GM13976 (cell line): ENCODE data around the gene NFX1.

ENCODE experiments used
- DNase-seq: peaks from one replicate; pipeline ENCODE4 v3.0.0; 2012; ENCODE audit warnings: low spot score
- in situ Hi-C: fragments of 300-500 bp; cut with MboI; formaldehyde crosslinking; loops from one replicate; pipeline ENCODE4 v1.12.0; 2022; ENCODE audit warnings: low sequenced_read_pairs, mixed read lengths, inconsistent platforms; ENCODE audit not compliant: unreplicated experiment
- TF ChIP-seq, protein P1 (sequence below): IDR thresholded peaks from 2 replicates; pipeline ENCODE4 v1.5.1; 2012; ENCODE audit warnings: borderline replicate concordance, mild to moderate bottlenecking; ENCODE audit not compliant: insufficient read depth; ENCODE audit errors: extremely low read depth, missing control alignments, control extremely low read depth

The NFX1 gene

GRCh38 chr9:33290247-33291030 lies at the start of gene NFX1:
TSS of gene NFX1 (plus strand) at chr9:33290516. CDS start at chr9:33290573, 57 bp downstream.
- TF ChIP-seq, protein P1, sequence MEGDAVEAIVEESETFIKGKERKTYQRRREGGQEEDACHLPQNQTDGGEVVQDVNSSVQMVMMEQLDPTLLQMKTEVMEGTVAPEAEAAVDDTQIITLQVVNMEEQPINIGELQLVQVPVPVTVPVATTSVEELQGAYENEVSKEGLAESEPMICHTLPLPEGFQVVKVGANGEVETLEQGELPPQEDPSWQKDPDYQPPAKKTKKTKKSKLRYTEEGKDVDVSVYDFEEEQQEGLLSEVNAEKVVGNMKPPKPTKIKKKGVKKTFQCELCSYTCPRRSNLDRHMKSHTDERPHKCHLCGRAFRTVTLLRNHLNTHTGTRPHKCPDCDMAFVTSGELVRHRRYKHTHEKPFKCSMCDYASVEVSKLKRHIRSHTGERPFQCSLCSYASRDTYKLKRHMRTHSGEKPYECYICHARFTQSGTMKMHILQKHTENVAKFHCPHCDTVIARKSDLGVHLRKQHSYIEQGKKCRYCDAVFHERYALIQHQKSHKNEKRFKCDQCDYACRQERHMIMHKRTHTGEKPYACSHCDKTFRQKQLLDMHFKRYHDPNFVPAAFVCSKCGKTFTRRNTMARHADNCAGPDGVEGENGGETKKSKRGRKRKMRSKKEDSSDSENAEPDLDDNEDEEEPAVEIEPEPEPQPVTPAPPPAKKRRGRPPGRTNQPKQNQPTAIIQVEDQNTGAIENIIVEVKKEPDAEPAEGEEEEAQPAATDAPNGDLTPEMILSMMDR, result no peak
- DNase-seq, result peak; percentile 96
- in situ Hi-C loops, result no loop called here

GRCh38 chr9:33241298-33241697 lies 49.0 kb upstream of the NFX1 start:
- TF ChIP-seq, protein P1, result no peak

DNA sequence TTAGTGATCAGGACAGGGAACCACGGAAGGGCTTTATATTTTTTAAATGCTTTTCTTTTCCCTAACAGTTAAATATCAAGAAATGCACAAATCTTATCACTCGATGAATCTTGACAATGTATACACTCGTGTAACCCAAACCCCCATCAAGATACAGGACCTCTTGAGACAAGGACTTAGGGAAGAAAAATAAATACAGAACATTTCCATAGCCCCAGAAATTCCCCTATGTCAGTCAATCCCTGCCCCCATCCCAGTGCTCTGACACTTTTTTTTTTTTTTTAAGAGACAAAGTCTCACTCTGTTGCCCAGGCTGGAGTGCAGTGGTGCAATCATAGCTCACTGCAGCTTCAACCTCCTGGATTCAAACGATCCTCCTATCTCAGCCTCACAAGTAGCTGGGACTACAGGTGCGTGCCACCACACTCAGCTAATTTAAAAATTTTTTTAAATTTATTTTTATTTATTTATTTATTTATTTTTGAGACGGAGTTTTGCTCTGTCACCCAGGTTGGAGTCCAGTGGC lies 47.6 kb upstream of the NFX1 start:
- in situ Hi-C loops, result no loop called here
- TF ChIP-seq, protein P1, result no peak
- DNase-seq, result no peak

More at GRCh38 chr9:33241298-33241697, 49.0 kb upstream of the NFX1 start:
- in situ Hi-C loops, result no loop called here
- DNase-seq, result no peak

DNA sequence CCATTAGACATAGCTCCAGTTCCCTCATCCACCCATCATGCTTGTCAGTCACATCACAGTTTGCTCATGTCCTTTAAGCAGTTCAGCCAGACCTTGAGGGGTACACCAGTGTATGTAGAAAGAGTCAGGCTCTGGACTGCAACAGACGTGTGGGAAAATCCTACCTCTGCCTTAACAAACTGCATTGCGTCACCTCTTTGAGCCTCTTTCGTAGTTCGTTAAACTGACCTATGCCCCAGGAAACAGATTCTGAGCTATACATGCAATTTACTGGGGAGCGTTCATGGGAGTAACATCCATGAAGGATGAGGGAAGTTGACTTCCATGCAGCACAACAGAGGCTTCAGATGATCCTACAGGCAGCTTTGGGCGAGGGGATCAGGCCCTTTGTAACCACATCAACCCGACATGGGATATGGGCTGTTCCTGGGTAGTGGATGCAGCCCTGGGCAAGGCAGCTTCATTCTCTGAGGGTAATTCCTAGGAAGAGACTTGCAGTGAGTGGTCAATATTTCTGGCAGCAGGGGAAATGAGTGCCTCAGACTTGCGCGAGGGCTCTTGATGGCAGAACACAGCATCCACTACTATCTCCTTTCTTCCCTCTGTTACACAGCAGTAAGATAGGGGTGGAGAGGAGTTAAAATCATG lies 46.1 kb upstream of the NFX1 start:
- TF ChIP-seq, protein P1, result no peak
- DNase-seq, result no peak
- in situ Hi-C loops, result no loop called here

DNA sequence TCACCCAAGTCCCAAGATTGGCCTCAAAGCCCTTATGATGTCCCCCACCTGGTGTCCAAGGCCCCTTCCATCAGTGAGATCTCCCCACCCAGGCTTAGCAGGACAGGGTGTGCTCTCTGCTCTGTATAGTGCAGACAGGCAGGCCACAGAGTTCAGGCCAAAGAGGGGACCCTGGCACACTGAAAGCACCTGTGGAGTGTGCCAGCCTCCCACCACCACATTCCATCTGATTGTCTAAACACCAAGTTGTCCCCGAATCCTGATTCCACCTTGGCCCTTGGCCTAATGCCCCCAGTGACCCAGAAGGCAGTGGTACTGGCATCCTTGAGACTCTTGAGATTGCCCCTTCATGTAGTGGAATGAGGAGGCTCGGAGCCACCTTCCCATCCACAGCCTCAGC lies 45.0 kb upstream of the NFX1 start:
- TF ChIP-seq, protein P1, result no peak
- in situ Hi-C loops, result no loop called here
- no peak for DNase-seq

DNA sequence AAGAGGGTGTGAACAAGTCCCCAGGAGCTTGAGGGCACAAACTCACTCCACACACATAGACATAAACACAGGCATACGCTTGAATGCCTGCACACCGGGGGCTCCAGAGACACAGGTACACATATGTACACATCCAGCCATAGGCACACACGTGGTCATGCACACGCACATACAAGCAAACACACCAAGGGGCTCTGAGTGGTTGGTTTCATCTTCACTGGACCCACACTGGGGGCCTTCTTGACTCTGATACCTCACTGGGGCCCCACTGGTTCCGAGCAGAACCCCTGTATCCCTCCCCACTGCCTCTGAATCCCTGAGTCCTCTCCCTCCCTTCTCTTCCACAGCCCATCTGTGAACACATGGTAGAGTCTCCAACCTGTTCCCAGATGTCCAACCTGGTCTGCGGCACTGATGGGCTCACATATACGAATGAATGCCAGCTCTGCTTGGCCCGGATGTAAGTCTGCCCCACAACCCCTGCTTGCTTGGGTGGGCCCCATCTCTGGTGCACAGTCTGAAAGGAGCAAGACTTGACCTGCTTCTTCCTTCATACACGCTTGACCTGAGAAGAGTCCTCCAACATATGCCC lies 44.0 kb upstream of the NFX1 start:
- TF ChIP-seq, protein P1, result no peak
- in situ Hi-C loops, result no loop called here
- DNase-seq, result no peak
